Stomach (tissue), 4 donors: ENCODE data around the gene LYAR.

Experiments
- CTCF ChIP-seq, 7 experiments: fragments of 450-650 bp in 4 of 7; fragments of 200-600 bp in 3 of 7; sonication (generic) in 3 of 7; IDR thresholded peaks; one replicate each; pipeline ENCODE4 v1.5.1; 2016 to 2019; ENCODE audit warnings: antibody characterized with exemption in 7 of 7, control low read depth in 2 of 7, mild to moderate bottlenecking in 1 of 7
- EP300 ChIP-seq: sonication (generic); formaldehyde crosslinking; IDR thresholded peaks from one replicate; pipeline ENCODE4 v1.6.1; 2017; ENCODE audit warnings: antibody characterized with exemption
- POLR2A ChIP-seq, 4 donors: fragments of 450-650 bp; IDR thresholded peaks; one replicate each; pipeline ENCODE4 v1.6.1; 2016; ENCODE audit warnings: antibody characterized with exemption in 4 of 4, control low read depth in 2 of 4, mild to moderate bottlenecking in 1 of 4, moderate library complexity in 1 of 4
- POLR2AphosphoS5 ChIP-seq, 3 donors: sonication (generic); formaldehyde crosslinking; IDR thresholded peaks; one replicate each; pipeline ENCODE4 v1.6.1; 2016; ENCODE audit warnings: antibody characterized with exemption in 3 of 3

GRCh38 chr4:4284827-4285618 is 4.9 kb downstream of the LYAR start:
- TF ChIP-seq CTCF (IDR thresholded peaks at IDR 0.05), result no peak
- no peak for TF ChIP-seq POLR2A (IDR thresholded peaks at IDR 0.05)
- TF ChIP-seq POLR2AphosphoS5 (IDR thresholded peaks at IDR 0.05), result no peak
- TF ChIP-seq EP300, result no peak
